Mesendoderm (in vitro differentiated cells): ENCODE results near the gene TMTC1.

Experiments
- DNase-seq: peaks from one replicate; pipeline ENCODE4 v3.0.0; 2013
- H2AK5ac ChIP-seq: 2 replicates; pipeline ENCODE4 v1.6.1; 2013; ENCODE audit warnings: low read length, inconsistent platforms
- H2BK120ac ChIP-seq: 2 replicates; pipeline ENCODE4 v1.6.1; 2013; ENCODE audit warnings: low read depth, mild to moderate bottlenecking, low read length, moderate library complexity, mixed read lengths
- H2BK15ac ChIP-seq: replicated peaks from 2 replicates; pipeline ENCODE4 v1.6.1; 2013; ENCODE audit warnings: low read depth, mild to moderate bottlenecking, moderate library complexity
- H2BK5ac ChIP-seq: 2 replicates; pipeline ENCODE4 v1.6.1; 2013; ENCODE audit warnings: low read length, inconsistent platforms
- H3K18ac ChIP-seq: 2 replicates; pipeline ENCODE4 v1.6.1; 2013; ENCODE audit warnings: mild to moderate bottlenecking, low read length, mixed read lengths
- H3K23ac ChIP-seq: one replicate; pipeline ENCODE4 v1.6.1; 2013; ENCODE audit warnings: low read length
- H3K27ac ChIP-seq: 2 replicates; pipeline ENCODE4 v1.5.1; 2013; ENCODE audit warnings: low read depth, mild to moderate bottlenecking, inconsistent platforms, low read length, moderate library complexity
- H3K27me3 ChIP-seq: 2 replicates; pipeline ENCODE4 v1.6.1; 2013; ENCODE audit warnings: low read length, control low read depth, mild to moderate bottlenecking, inconsistent platforms; ENCODE audit not compliant: insufficient read depth, poor library complexity
- H3K36me3 ChIP-seq: 2 replicates; pipeline ENCODE4 v1.6.1; 2013; ENCODE audit warnings: low read length, inconsistent platforms; ENCODE audit not compliant: control insufficient read depth, insufficient read depth
- H3K4ac ChIP-seq: one replicate; pipeline ENCODE4 v1.6.1; 2013; ENCODE audit warnings: low read depth, mild to moderate bottlenecking, low read length, moderate library complexity
- H3K4me1 ChIP-seq: 2 replicates; pipeline ENCODE4 v1.6.1; 2013; ENCODE audit warnings: low read depth, low read length, inconsistent platforms; ENCODE audit not compliant: control insufficient read depth
- H3K4me2 ChIP-seq: 2 replicates; pipeline ENCODE4 v1.6.1; 2013; ENCODE audit warnings: low read length
- H3K4me3 ChIP-seq: 2 replicates; pipeline ENCODE4 v1.5.1; 2013; ENCODE audit warnings: mild to moderate bottlenecking, low read length
- H3K56ac ChIP-seq: one replicate; pipeline ENCODE4 v1.6.1; 2013; ENCODE audit warnings: low read length
- H3K79me1 ChIP-seq: 2 replicates; pipeline ENCODE4 v1.6.1; 2013; ENCODE audit warnings: low read length, inconsistent platforms
- H3K79me2 ChIP-seq: 2 replicates; pipeline ENCODE4 v1.6.1; 2013; ENCODE audit warnings: mild to moderate bottlenecking, low read length; ENCODE audit not compliant: control insufficient read depth, insufficient read depth
- H3K9ac ChIP-seq: 2 replicates; pipeline ENCODE4 v1.6.1; 2013; ENCODE audit warnings: low read length, inconsistent platforms
- H4K5ac ChIP-seq: one replicate; pipeline ENCODE4 v1.6.1; 2013; ENCODE audit warnings: low read length
- H4K8ac ChIP-seq: one replicate; pipeline ENCODE4 v1.6.1; 2013; ENCODE audit warnings: low read depth, mild to moderate bottlenecking, control low read depth, low read length, moderate library complexity
- WGBS: extraction: QIAGEN DNeasy Blood & Tissue Kit; methylation state at CpG from one replicate; pipeline ENCODE4 v1.1.7; 2013; ENCODE audit warnings: low lambda C conversion rate, missing lambda C conversion rate; ENCODE audit not compliant: insufficient coverage; ENCODE audit errors: extremely low coverage; 5-methylcytosine and 5-hydroxymethylcytosine counted together

The TMTC1 gene

GRCh38 chr12:29750928-29751220, 32.9 kb downstream of the TMTC1 start:
- peaks cover 2% of the 10 kb centered on the region for H3K36me3 ChIP-seq
- H4K5ac ChIP-seq = no peak overlapping the region
- H3K23ac ChIP-seq = no peak overlapping the region
- H3K27me3 ChIP-seq = no peaks in the 10 kb centered on the region
- H3K56ac ChIP-seq = no peak overlapping the region
- H3K9ac ChIP-seq = no peak overlapping the region
- H2BK15ac ChIP-seq = no peak overlapping the region
- H3K79me2 ChIP-seq = no peaks in the 10 kb centered on the region
- no peak for DNase-seq
- H3K4me1 ChIP-seq = peaks cover 16% of the 10 kb centered on the region
- no peak overlapping the region for H3K18ac ChIP-seq
- H4K8ac ChIP-seq = no peak overlapping the region
- no peak overlapping the region for H2AK5ac ChIP-seq
- no peak overlapping the region for H2BK5ac ChIP-seq
- H2BK120ac ChIP-seq = no peak overlapping the region
- H3K4ac ChIP-seq = no peak overlapping the region
- no peak overlapping the region for H3K4me2 ChIP-seq
- no peak overlapping the region for H3K27ac ChIP-seq
- no peak overlapping the region for H3K4me3 ChIP-seq
- H3K79me1 ChIP-seq = no peaks in the 10 kb centered on the region

- no peak overlapping the region for H3K27ac ChIP-seq
- no CpG with 5 or more reads among the region's 1 CpG for WGBS
- no peak overlapping the region for H3K4me3 ChIP-seq
- H2BK5ac ChIP-seq = no peak overlapping the region
- no peaks in the 10 kb centered on the region for H3K79me2 ChIP-seq
- H3K4ac ChIP-seq = no peak overlapping the region
- H4K8ac ChIP-seq = no peak overlapping the region
- no peak overlapping the region for H2BK120ac ChIP-seq
- no peak overlapping the region for H2BK15ac ChIP-seq
- H3K9ac ChIP-seq = no peak overlapping the region
- no peaks in the 10 kb centered on the region for H3K27me3 ChIP-seq
- peaks cover 2% of the 10 kb centered on the region for H3K36me3 ChIP-seq
- no peaks in the 10 kb centered on the region for H3K79me1 ChIP-seq
- no peak overlapping the region for H3K18ac ChIP-seq
- H3K4me2 ChIP-seq = no peak overlapping the region
- no peak overlapping the region for H3K56ac ChIP-seq
- no peak overlapping the region for H4K5ac ChIP-seq
- no peak overlapping the region for H2AK5ac ChIP-seq
- DNase-seq = no peak
- H3K23ac ChIP-seq = no peak overlapping the region
- H3K4me1 ChIP-seq = peaks cover 14% of the 10 kb centered on the region
Measured at GRCh38 chr12:29750131-29750927, 33.4 kb downstream of the TMTC1 start.

GRCh38 chr12:29744365-29744764, 39.4 kb downstream of the TMTC1 start:
- no peak for DNase-seq
- no peak overlapping the region for H3K4me2 ChIP-seq
- no peak overlapping the region for H3K4me3 ChIP-seq
- H3K56ac ChIP-seq = no peak overlapping the region
- H3K36me3 ChIP-seq = no peaks in the 10 kb centered on the region
- H3K27me3 ChIP-seq = no peaks in the 10 kb centered on the region
- H3K27ac ChIP-seq = no peak overlapping the region
- H4K8ac ChIP-seq = no peak overlapping the region
- H3K79me1 ChIP-seq = no peaks in the 10 kb centered on the region
- H3K4me1 ChIP-seq = no peaks in the 10 kb centered on the region
- no CpG with 5 or more reads among the region's 1 CpG for WGBS
- H3K18ac ChIP-seq = no peak overlapping the region
- H2BK5ac ChIP-seq = no peak overlapping the region
- no peak overlapping the region for H3K23ac ChIP-seq
- no peak overlapping the region for H3K4ac ChIP-seq
- H2BK15ac ChIP-seq = no peak overlapping the region
- no peak overlapping the region for H4K5ac ChIP-seq
- H3K79me2 ChIP-seq = no peaks in the 10 kb centered on the region
- H2BK120ac ChIP-seq = no peak overlapping the region
- no peak overlapping the region for H3K9ac ChIP-seq
- no peak overlapping the region for H2AK5ac ChIP-seq

- peak; percentile 94 for DNase-seq
- WGBS = no CpG with 5 or more reads among the region's 3 CpGs
- Histone ChIP-seq H3K18ac (no peak overlapping the region), H2BK5ac (no peak overlapping the region), H3K56ac (no peak overlapping the region), H3K4me2 (no peak overlapping the region), H3K4me3 (no peak overlapping the region), H3K79me1 (peaks cover 3% of the 10 kb centered on the region), H3K36me3 (no peaks in the 10 kb centered on the region), H2BK15ac (no peak overlapping the region), H3K23ac (no peak overlapping the region), H4K5ac (no peak overlapping the region), H4K8ac (no peak overlapping the region), H3K27me3 (no peaks in the 10 kb centered on the region), H2AK5ac (no peak overlapping the region), H3K4ac (no peak overlapping the region), H3K79me2 (no peaks in the 10 kb centered on the region), H3K27ac (no peak overlapping the region), H3K4me1 (no peaks in the 10 kb centered on the region), H3K9ac (no peak overlapping the region), H2BK120ac (no peak overlapping the region)
Measured at GRCh38 chr12:29743801-29744200, 39.9 kb downstream of the TMTC1 start.

GRCh38 chr12:29743077-29743476, 40.7 kb downstream of the TMTC1 start:
- H2BK120ac ChIP-seq = no peak overlapping the region
- no peak for DNase-seq
- peaks cover 3% of the 10 kb centered on the region for H3K79me1 ChIP-seq
- no peaks in the 10 kb centered on the region for H3K79me2 ChIP-seq
- H3K36me3 ChIP-seq = no peaks in the 10 kb centered on the region
- no peak overlapping the region for H3K4ac ChIP-seq
- no peaks in the 10 kb centered on the region for H3K27me3 ChIP-seq
- H2BK15ac ChIP-seq = no peak overlapping the region
- H2BK5ac ChIP-seq = no peak overlapping the region
- no peak overlapping the region for H3K23ac ChIP-seq
- H3K56ac ChIP-seq = no peak overlapping the region
- H3K4me1 ChIP-seq = no peaks in the 10 kb centered on the region
- no peak overlapping the region for H4K8ac ChIP-seq
- no peak overlapping the region for H3K27ac ChIP-seq
- H2AK5ac ChIP-seq = no peak overlapping the region
- no CpG with 5 or more reads among the region's 4 CpGs for WGBS
- no peak overlapping the region for H4K5ac ChIP-seq
- no peak overlapping the region for H3K4me3 ChIP-seq
- H3K18ac ChIP-seq = no peak overlapping the region
- no peak overlapping the region for H3K4me2 ChIP-seq
- H3K9ac ChIP-seq = no peak overlapping the region

GRCh38 chr12:29742646-29743045, 41.1 kb downstream of the TMTC1 start:
- Histone ChIP-seq H2BK5ac (no peak overlapping the region), H3K56ac (no peak overlapping the region), H3K4me1 (no peaks in the 10 kb centered on the region), H4K5ac (no peak overlapping the region), H3K4ac (no peak overlapping the region), H4K8ac (no peak overlapping the region), H3K79me2 (no peaks in the 10 kb centered on the region), H3K4me3 (no peak overlapping the region), H3K4me2 (no peak overlapping the region), H2AK5ac (no peak overlapping the region), H2BK120ac (no peak overlapping the region), H3K27ac (no peak overlapping the region), H3K79me1 (peaks cover 3% of the 10 kb centered on the region), H3K18ac (no peak overlapping the region), H3K36me3 (no peaks in the 10 kb centered on the region), H3K27me3 (no peaks in the 10 kb centered on the region), H3K9ac (no peak overlapping the region), H2BK15ac (no peak overlapping the region), H3K23ac (no peak overlapping the region)
- no CpG with 5 or more reads among the region's 1 CpG for WGBS
- no peak for DNase-seq
